Keratinocyte (primary cell): ENCODE results near the gene ZNF462. TPM values are rescaled to one million over a fixed set of nuclear protein-coding genes. Genes with fewer than 3 reads are reported as not detected.

Experiments used
- DNase-seq: peaks from one replicate; pipeline ENCODE4 v3.0.0-alpha.2; 2011; ENCODE audit warnings: low read depth, missing footprints, low spot score
- FAIRE-seq: peaks from 2 replicates; lab custom pipeline; 2011; peaks lifted over from hg19 to GRCh38; lab: Jason Lieb, UNC
- H2AFZ ChIP-seq: 2 replicates; pipeline ENCODE4 v1.6.0; 2012; ENCODE audit warnings: low read length, control low read depth, inconsistent platforms; ENCODE audit not compliant: control insufficient read depth
- H3K27ac ChIP-seq: 2 replicates; pipeline ENCODE4 v1.5.1; 2011; ENCODE audit warnings: low read length; ENCODE audit not compliant: control insufficient read depth, insufficient read depth
- H3K27me3 ChIP-seq: 3 replicates; pipeline ENCODE4 v1.6.0; 2011; ENCODE audit warnings: low read length; ENCODE audit not compliant: control insufficient read depth, insufficient read depth; ENCODE audit errors: extremely low read depth
- H3K36me3 ChIP-seq, 2 experiments: 2 replicates in 1 of 2; 3 replicates in 1 of 2; pipeline ENCODE4 v1.5.1; 2011; ENCODE audit warnings: low read length in 2 of 2, mild to moderate bottlenecking in 1 of 2; ENCODE audit not compliant: control insufficient read depth in 2 of 2, insufficient read depth in 2 of 2; ENCODE audit errors: extremely low read depth in 1 of 2
- H3K4me1 ChIP-seq: 3 replicates; pipeline ENCODE4 v1.5.1; 2011; ENCODE audit warnings: low read length; ENCODE audit not compliant: control insufficient read depth, insufficient read depth; ENCODE audit errors: extremely low read depth
- H3K4me2 ChIP-seq: 3 replicates; pipeline ENCODE4 v1.6.0; 2011; ENCODE audit warnings: low read depth, low read length; ENCODE audit not compliant: control insufficient read depth, insufficient read depth; ENCODE audit errors: extremely low read depth
- H3K4me3 ChIP-seq, 3 experiments: fragments of 200-600 bp in 1 of 3; sonication (generic) in 1 of 3; 2 replicates in 2 of 3; 3 replicates in 1 of 3; pipeline ENCODE4 v1.5.1; 2011 to 2016; ENCODE audit warnings: low read length in 3 of 3, mild to moderate bottlenecking in 3 of 3, control low read depth in 2 of 3, inconsistent platforms in 1 of 3, low read depth in 1 of 3, mixed read lengths in 1 of 3, mixed run types in 1 of 3, moderate library complexity in 1 of 3; ENCODE audit not compliant: control insufficient read depth in 2 of 3, insufficient read depth in 2 of 3; ENCODE audit errors: extremely low read depth in 1 of 3
- H3K79me2 ChIP-seq: 2 replicates; pipeline ENCODE4 v1.6.0; 2012; ENCODE audit warnings: low read length; ENCODE audit not compliant: control insufficient read depth, insufficient read depth
- H3K9ac ChIP-seq: 3 replicates; pipeline ENCODE4 v1.6.0; 2011; ENCODE audit warnings: low read length; ENCODE audit not compliant: control insufficient read depth, insufficient read depth; ENCODE audit errors: extremely low read depth
- H3K9me1 ChIP-seq: 3 replicates; pipeline ENCODE4 v1.6.0; 2011; ENCODE audit warnings: low read length; ENCODE audit not compliant: control insufficient read depth, insufficient read depth; ENCODE audit errors: extremely low read depth
- H3K9me3 ChIP-seq: 2 replicates; pipeline ENCODE4 v1.5.1; 2012; ENCODE audit warnings: low read depth, low read length; ENCODE audit not compliant: control insufficient read depth
- H4K20me1 ChIP-seq: 3 replicates; pipeline ENCODE4 v1.6.0; 2011; ENCODE audit warnings: low read length; ENCODE audit not compliant: control insufficient read depth, insufficient read depth; ENCODE audit errors: extremely low read depth
- EZH2 ChIP-seq: IDR thresholded peaks from one replicate; pipeline ENCODE4 v1.6.1; 2012; ENCODE audit warnings: inconsistent platforms, mild to moderate bottlenecking, low read length, moderate library complexity
- dilution Hi-C: fragments of 300-500 bp; cut with MboI; formaldehyde crosslinking; loops from one replicate; pipeline ENCODE4 v1.7.0; 2020; ENCODE audit warnings: low sequenced_read_pairs; ENCODE audit not compliant: extremely low pct_ligation_motif_present
- polyA plus RNA-seq, 5 experiments: library from polyadenylated mRNA; depleted of rRNA in 3 of 5; stranded (reverse) in 3 of 5; stranded (forward) in 1 of 5; unstranded in 1 of 5; fragments of >200 nt; gene quantifications; 1 replicate in 1 of 5; 2 replicates in 3 of 5; 3 replicates in 1 of 5; pipeline versions ENCODE4 v1.2.1 to v1.2.3, GENCODE V29; 2011 to 2012; ENCODE audit warnings: missing spikeins in 2 of 5, low read depth in 1 of 5, low replicate concordance in 1 of 5
- TF ChIP-seq, protein P1 (sequence below), 3 experiments: IDR thresholded peaks in 1 of 3; conservative IDR thresholded peaks in 1 of 3; optimal IDR thresholded peaks in 1 of 3; 2 replicates in 2 of 3; 3 replicates in 1 of 3; pipeline versions ENCODE3 to v1.5.1; 2011; ENCODE audit warnings: low read length in 3 of 3, mild to moderate bottlenecking in 3 of 3, moderate library complexity in 2 of 3, control low read depth in 1 of 3, inconsistent platforms in 1 of 3; ENCODE audit not compliant: insufficient read depth in 2 of 3; ENCODE audit errors: extremely low read depth in 1 of 3

ZNF462 gene
- polyA plus RNA-seq, 1 donor (not counting 4 experiments of a cell fraction or from before 2014, with no cell fraction given) = 7.8 TPM

- DNase-seq (no peak), FAIRE-seq (no peak)
- dilution Hi-C loops = loop anchor here (25.0 kb wide), 1 partner anchor 285 kb away; no protein-coding TSS in a partner anchor
- no peak overlapping the region for H3K27ac ChIP-seq
- H3K4me2 ChIP-seq = no peak overlapping the region
- H3K27me3 ChIP-seq = no peaks in the 10 kb centered on the region
- H4K20me1 ChIP-seq = no peaks in the 10 kb centered on the region
- no peaks in the 10 kb centered on the region for H3K9me3 ChIP-seq
- H2AFZ ChIP-seq = no peak overlapping the region
- H3K4me3 ChIP-seq = no peak overlapping the region
- peaks cover 28% of the 10 kb centered on the region for H3K4me1 ChIP-seq
- no peak overlapping the region for H3K9ac ChIP-seq
- H3K9me1 ChIP-seq = no peaks in the 10 kb centered on the region
- peaks cover 89% of the 10 kb centered on the region for H3K79me2 ChIP-seq
- TF ChIP-seq, protein P1, sequence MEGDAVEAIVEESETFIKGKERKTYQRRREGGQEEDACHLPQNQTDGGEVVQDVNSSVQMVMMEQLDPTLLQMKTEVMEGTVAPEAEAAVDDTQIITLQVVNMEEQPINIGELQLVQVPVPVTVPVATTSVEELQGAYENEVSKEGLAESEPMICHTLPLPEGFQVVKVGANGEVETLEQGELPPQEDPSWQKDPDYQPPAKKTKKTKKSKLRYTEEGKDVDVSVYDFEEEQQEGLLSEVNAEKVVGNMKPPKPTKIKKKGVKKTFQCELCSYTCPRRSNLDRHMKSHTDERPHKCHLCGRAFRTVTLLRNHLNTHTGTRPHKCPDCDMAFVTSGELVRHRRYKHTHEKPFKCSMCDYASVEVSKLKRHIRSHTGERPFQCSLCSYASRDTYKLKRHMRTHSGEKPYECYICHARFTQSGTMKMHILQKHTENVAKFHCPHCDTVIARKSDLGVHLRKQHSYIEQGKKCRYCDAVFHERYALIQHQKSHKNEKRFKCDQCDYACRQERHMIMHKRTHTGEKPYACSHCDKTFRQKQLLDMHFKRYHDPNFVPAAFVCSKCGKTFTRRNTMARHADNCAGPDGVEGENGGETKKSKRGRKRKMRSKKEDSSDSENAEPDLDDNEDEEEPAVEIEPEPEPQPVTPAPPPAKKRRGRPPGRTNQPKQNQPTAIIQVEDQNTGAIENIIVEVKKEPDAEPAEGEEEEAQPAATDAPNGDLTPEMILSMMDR (optimal IDR thresholded peaks at IDR 0.05 in 1 of 3, IDR thresholded peaks at IDR 0.05 in 1 of 3, conservative IDR thresholded peaks at IDR 0.05 in 1 of 3; ENCODE audit: extremely low read depth in 1 of 3, insufficient read depth in 2 of 3, low read length in 3 of 3) = no peak
- no peak for TF ChIP-seq EZH2
- H3K36me3 ChIP-seq = no peaks in the 10 kb centered on the region
Measured at GRCh38 chr9:106872641-106873040, 9.7 kb downstream of the ZNF462 start.

- H3K36me3 ChIP-seq = no peaks in the 10 kb centered on the region
- no peak overlapping the region for H3K4me2 ChIP-seq
- peaks cover 85% of the 10 kb centered on the region for H3K79me2 ChIP-seq
- H3K27me3 ChIP-seq = no peaks in the 10 kb centered on the region
- no peak overlapping the region for H3K9ac ChIP-seq
- TF ChIP-seq EZH2 = no peak
- TF ChIP-seq, protein P1 (optimal IDR thresholded peaks at IDR 0.05 in 1 of 3, IDR thresholded peaks at IDR 0.05 in 1 of 3, conservative IDR thresholded peaks at IDR 0.05 in 1 of 3; ENCODE audit: extremely low read depth in 1 of 3, insufficient read depth in 2 of 3, low read length in 3 of 3) = no peak
- H4K20me1 ChIP-seq = no peaks in the 10 kb centered on the region
- H3K4me1 ChIP-seq = peaks cover 27% of the 10 kb centered on the region
- dilution Hi-C loops = loop anchor here (25.0 kb wide), 1 partner anchor 287 kb away; no protein-coding TSS in a partner anchor
- H3K9me1 ChIP-seq = peaks cover 2% of the 10 kb centered on the region
- DNase-seq (no peak), FAIRE-seq (no peak)
- no peak overlapping the region for H2AFZ ChIP-seq
- H3K9me3 ChIP-seq = no peaks in the 10 kb centered on the region
- H3K4me3 ChIP-seq = no peak overlapping the region
- no peak overlapping the region for H3K27ac ChIP-seq
Measured at GRCh38 chr9:106874031-106874430, 11.1 kb downstream of the ZNF462 start.
